C4-2B (cell line): ENCODE results near the gene UGT3A2.
"Not testable (repeated sequence)": the region's sequence is repeated elsewhere in the genome, so short reads cannot be mapped to it uniquely, and the experiment has no call there.

ENCODE experiments used
- CTCF ChIP-seq: fragments of 450-650 bp; conservative IDR thresholded peaks from 2 replicates; pipeline ENCODE4 v1.5.1; 2017; ENCODE audit warnings: mild to moderate bottlenecking
- ZFX ChIP-seq: fragments of 450-650 bp; IDR thresholded peaks from 2 replicates; pipeline ENCODE4 v1.6.1; 2017

- TF ChIP-seq CTCF, ZFX: not testable (repeated sequence)
Observed at GRCh38 chr5:36022246-36022645, 44.4 kb downstream of the UGT3A2 start.
